HEK293 (cell line): ENCODE measurements around the gene RNF126.

ENCODE experiments used
- CTCF ChIP-seq: fragments of 450-650 bp; formaldehyde crosslinking; IDR thresholded peaks from 2 replicates; pipeline ENCODE4 v1.5.1; 2016; ENCODE audit warnings: missing biosample characterization, missing genetic modification characterization
- MYNN ChIP-seq: fragments of 450-650 bp; formaldehyde crosslinking; IDR thresholded peaks from 2 replicates; pipeline ENCODE4 v1.5.1; 2016; ENCODE audit warnings: missing biosample characterization, missing genetic modification characterization, borderline replicate concordance
- TCF7L2 ChIP-seq: IDR thresholded peaks from 2 replicates; pipeline ENCODE4 v1.6.1; 2011; ENCODE audit warnings: low read depth, mild to moderate bottlenecking, inconsistent platforms, low read length, moderate library complexity, borderline replicate concordance

- no peak for TF ChIP-seq TCF7L2
- no peak for TF ChIP-seq MYNN (tag by site-specific recombination)
- TF ChIP-seq CTCF: no peak
These were observed 44.2 kb downstream of the RNF126 start for GRCh38 chr19:618674-619285.
